Measurements from ENCODE around the gene EMC10. TPM values are rescaled to one million over a fixed set of nuclear protein-coding genes. Genes with fewer than 3 reads are reported as not detected.
A peak's percentile ranks its signal among the peaks of the same experiment; 100 is the strongest.

Gene EMC10
- total RNA-seq, 2 donors from 2014 or later, result 60.3 to 68.0 TPM

DNA sequence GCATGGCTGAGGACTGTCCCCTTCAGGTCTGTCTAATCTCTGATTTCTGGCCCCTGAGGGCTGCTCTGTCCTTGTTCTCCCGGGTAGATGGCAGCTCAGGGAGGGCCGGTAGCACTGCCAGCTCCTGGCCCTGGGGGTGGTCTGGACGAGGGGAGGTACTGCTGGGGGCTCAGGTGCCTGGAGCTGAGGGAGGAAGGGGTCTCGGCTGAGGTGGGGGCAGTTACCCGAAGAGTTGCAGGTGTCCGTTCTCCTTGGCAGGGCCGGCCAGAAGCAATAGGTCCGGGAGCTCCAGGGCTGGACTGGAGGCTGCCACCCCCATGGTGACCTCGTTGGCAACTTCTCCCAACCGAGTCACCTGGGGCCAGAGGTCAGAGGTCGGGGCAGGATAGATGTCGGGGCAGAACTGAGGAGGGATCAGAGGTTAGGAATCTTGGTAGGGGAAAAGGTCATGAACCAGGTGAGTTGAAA lies 1.2 kb upstream of the EMC10 start:
- no peak for TF ChIP-seq POLR2A (IDR thresholded peaks at IDR 0.05)
- TF ChIP-seq, protein P1, sequence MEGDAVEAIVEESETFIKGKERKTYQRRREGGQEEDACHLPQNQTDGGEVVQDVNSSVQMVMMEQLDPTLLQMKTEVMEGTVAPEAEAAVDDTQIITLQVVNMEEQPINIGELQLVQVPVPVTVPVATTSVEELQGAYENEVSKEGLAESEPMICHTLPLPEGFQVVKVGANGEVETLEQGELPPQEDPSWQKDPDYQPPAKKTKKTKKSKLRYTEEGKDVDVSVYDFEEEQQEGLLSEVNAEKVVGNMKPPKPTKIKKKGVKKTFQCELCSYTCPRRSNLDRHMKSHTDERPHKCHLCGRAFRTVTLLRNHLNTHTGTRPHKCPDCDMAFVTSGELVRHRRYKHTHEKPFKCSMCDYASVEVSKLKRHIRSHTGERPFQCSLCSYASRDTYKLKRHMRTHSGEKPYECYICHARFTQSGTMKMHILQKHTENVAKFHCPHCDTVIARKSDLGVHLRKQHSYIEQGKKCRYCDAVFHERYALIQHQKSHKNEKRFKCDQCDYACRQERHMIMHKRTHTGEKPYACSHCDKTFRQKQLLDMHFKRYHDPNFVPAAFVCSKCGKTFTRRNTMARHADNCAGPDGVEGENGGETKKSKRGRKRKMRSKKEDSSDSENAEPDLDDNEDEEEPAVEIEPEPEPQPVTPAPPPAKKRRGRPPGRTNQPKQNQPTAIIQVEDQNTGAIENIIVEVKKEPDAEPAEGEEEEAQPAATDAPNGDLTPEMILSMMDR (IDR thresholded peaks at IDR 0.05), result no peak
- Histone ChIP-seq H3K27ac (no peak overlapping the region), H3K27me3 (no peaks in the 10 kb centered on the region), H3K4me3 (no peak overlapping the region), H3K36me3 (replicated peaks in 1 of 2; ENCODE audit: insufficient read depth in 1 of 2, low read depth in 2 of 2) (peaks cover under 1 to 11% of the 10 kb centered on the region in 2 donors), H3K9me3 (no peaks in the 10 kb centered on the region), H3K4me1 (peaks cover 21% of the 10 kb centered on the region)
- WGBS, 2 donors, result 77 to 78% methylated on average over 9 to 11 of the region's 12 CpGs
- ATAC-seq (no peak), DNase-seq (no peak)
- intact Hi-C loops (cut with DNase I), result no loop called here

DNA sequence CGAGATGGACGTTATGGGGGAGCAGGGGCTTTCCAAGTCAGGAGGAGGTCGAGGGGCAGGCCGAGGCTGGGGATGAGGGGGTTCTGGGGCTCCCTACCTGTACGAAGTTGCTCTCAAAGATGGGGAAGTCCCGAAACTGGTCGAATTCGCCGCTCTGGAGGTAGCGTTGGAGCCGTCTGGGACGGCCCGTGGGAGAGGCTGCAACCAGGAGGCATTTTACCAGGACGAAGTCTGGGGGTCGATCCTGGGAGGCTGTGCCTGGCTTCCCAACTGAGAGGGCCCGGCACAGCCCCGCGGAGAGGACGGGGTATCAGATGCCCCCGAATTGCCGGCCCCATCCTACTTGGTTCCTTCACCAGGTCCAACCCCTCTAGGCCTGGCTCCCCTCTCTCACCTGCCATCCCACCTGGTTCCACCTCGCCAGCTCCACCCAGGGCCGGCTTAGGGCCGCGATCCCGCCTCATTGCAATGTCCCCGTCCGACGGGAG lies 527 bp upstream of the EMC10 start:
- intact Hi-C loops (cut with DNase I), result no loop called here
- DNase-seq (no peak), ATAC-seq (no peak)
- TF ChIP-seq POLR2A (IDR thresholded peaks at IDR 0.05), result no peak
- TF ChIP-seq, protein P1 (IDR thresholded peaks at IDR 0.05), result no peak
- Histone ChIP-seq H3K4me3 (no peak overlapping the region), H3K36me3 (replicated peaks in 1 of 2; ENCODE audit: insufficient read depth in 1 of 2, low read depth in 2 of 2) (peaks cover 7 to 15% of the 10 kb centered on the region in 2 donors), H3K27ac (peak overlapping the region in 3 of 4 donors; percentile 28 to 90 (median 85)), H3K27me3 (no peaks in the 10 kb centered on the region), H3K9me3 (no peaks in the 10 kb centered on the region), H3K4me1 (peaks cover 21% of the 10 kb centered on the region)
- 76 to 92% methylated on average over 14 to 29 of the region's 29 CpGs for WGBS, 2 donors

DNA sequence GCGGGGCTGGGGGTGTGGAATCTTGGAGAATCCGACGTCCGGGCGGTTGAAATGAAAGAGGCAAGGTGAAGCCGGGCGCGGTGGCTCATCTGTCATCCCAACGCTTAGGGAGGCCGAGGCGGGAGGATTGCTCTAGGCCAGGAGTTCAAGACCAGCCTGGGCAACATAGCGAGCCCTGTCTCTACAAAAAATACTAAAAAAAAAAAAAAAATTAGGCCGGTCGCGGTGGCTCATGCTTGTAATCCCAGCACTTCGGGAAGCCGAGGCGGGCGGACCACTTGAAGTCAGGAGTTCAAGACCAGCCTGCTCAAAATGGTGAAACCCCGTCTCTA lies 566 bp downstream of the EMC10 start:
- TF ChIP-seq POLR2A (IDR thresholded peaks at IDR 0.05), result no peak
- TF ChIP-seq, protein P1 (IDR thresholded peaks at IDR 0.05), result no peak
- Histone ChIP-seq H3K9me3 (no peaks in the 10 kb centered on the region), H3K27me3 (no peaks in the 10 kb centered on the region), H3K36me3 (replicated peaks in 1 of 2; ENCODE audit: insufficient read depth in 1 of 2, low read depth in 2 of 2) (peaks cover 10 to 20% of the 10 kb centered on the region in 2 donors), H3K27ac (peak overlapping the region; percentile 67 to 90 (median 78)), H3K4me3 (peak overlapping the region; percentile 79 to 92), H3K4me1 (peaks cover 21% of the 10 kb centered on the region)
- 9 to 29% methylated on average over 9 to 20 of the region's 20 CpGs for WGBS, 2 donors
- intact Hi-C loops (cut with DNase I), result no loop called here
- DNase-seq, result no peak
- ATAC-seq, result no peak

DNA sequence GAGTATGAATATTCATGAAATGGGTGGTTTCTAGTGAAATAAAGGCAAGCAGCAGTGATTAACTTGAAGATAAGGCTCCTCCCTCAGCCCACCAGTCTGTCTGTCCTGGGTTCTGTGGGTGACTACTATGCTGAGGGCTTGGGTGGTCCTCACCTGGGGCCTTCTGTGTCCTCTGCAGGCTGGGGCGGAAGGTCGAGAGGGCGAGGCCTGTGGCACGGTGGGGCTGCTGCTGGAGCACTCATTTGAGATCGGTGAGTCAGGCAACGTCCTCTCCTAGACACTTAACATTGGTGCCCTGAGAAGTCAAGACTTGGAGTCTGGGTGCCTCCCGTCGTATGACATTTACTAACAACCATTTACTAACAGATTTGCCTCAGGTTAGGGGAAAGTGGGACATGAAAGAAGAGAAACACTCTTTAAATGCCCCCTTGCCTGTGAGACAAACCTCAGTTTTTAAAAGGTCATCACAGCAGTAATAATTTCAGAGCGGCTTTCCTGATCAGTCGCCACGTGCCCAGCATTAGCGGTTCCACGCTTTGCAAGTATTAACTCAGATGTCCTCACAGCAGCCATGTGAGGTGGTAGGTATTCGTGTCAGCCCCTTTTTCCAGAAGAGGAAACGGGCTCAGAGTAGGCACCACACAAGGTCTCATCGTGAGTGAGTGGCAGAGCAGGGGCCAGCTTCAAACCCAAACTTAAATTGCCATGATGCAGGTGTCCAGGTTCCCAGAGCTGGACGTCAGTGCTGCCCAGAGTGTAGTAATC lies 1.6 kb downstream of the EMC10 start:
- WGBS, 2 donors, result 88 to 93% methylated on average over 13 to 17 of the region's 17 CpGs
- no peak for TF ChIP-seq POLR2A (IDR thresholded peaks at IDR 0.05)
- TF ChIP-seq, protein P1 (IDR thresholded peaks at IDR 0.05), result no peak

More for the DNA sequence above, 1.6 kb downstream of the EMC10 start:
- H3K27me3 ChIP-seq, result no peaks in the 10 kb centered on the region
- H3K4me3 ChIP-seq, result no peak overlapping the region
- peaks cover 21% of the 10 kb centered on the region for H3K4me1 ChIP-seq
- intact Hi-C loops (cut with DNase I), result no loop called here
- H3K27ac ChIP-seq, result no peak overlapping the region
- peaks cover 10 to 20% of the 10 kb centered on the region in 2 donors for H3K36me3 ChIP-seq (replicated peaks in 1 of 2; ENCODE audit: insufficient read depth in 1 of 2, low read depth in 2 of 2)
- DNase-seq (no peak), ATAC-seq (no peak)
- H3K9me3 ChIP-seq, result no peaks in the 10 kb centered on the region
